Nephron progenitor cell (in vitro differentiated cells): Measurements from ENCODE around the gene TARBP1.

ENCODE experiments used
- DNase-seq: peaks from one replicate; pipeline ENCODE4 v3.0.0; 2021
- H3K27ac Mint-ChIP-seq: 2 replicates; pipeline ENCODE4 v1.8.0; 2021; ENCODE audit warnings: mild to moderate bottlenecking, moderate library complexity, mixed read lengths
- H3K27me3 Mint-ChIP-seq: 2 replicates; pipeline ENCODE4 v1.8.0; 2021; ENCODE audit warnings: mild to moderate bottlenecking, low read depth, mixed read lengths; ENCODE audit not compliant: poor library complexity
- H3K36me3 Mint-ChIP-seq: 2 replicates; pipeline ENCODE4 v1.8.0; 2021; ENCODE audit warnings: low read depth, mixed read lengths
- H3K4me1 Mint-ChIP-seq: 2 replicates; pipeline ENCODE4 v1.8.0; 2021; ENCODE audit warnings: mixed read lengths
- H3K4me3 Mint-ChIP-seq: 2 replicates; pipeline ENCODE4 v1.8.0; 2021; ENCODE audit warnings: mild to moderate bottlenecking, moderate library complexity, mixed read lengths
- H3K9me3 Mint-ChIP-seq: 2 replicates; pipeline ENCODE4 v1.8.0; 2021; ENCODE audit warnings: mild to moderate bottlenecking, moderate library complexity, mixed read lengths
- CTCF ChIP-seq: fragments of 200-600 bp; sonication (generic); IDR thresholded peaks from 2 replicates; pipeline ENCODE4 v1.5.0; 2021; ENCODE audit warnings: antibody characterized with exemption

The TARBP1 gene

GRCh38 chr1:234497589-234497988 is 18.6 kb upstream of the TARBP1 start:
- Mint-ChIP-seq H3K27ac (no peak overlapping the region), H3K4me3 (no peak overlapping the region), H3K9me3 (no peaks in the 10 kb centered on the region), H3K4me1 (peaks cover 47% of the 10 kb centered on the region), H3K36me3 (no peaks in the 10 kb centered on the region), H3K27me3 (no peaks in the 10 kb centered on the region)
- TF ChIP-seq CTCF, result no peak
- no peak for DNase-seq

GRCh38 chr1:234495231-234495990 is 16.4 kb upstream of the TARBP1 start:
- Mint-ChIP-seq H3K36me3 (no peaks in the 10 kb centered on the region), H3K27me3 (peaks cover 3% of the 10 kb centered on the region), H3K4me3 (no peak overlapping the region), H3K9me3 (no peaks in the 10 kb centered on the region), H3K4me1 (peaks cover 37% of the 10 kb centered on the region), H3K27ac (no peak overlapping the region)
- no peak for TF ChIP-seq CTCF
- DNase-seq, result no peak

GRCh38 chr1:234494049-234494448 is 15.1 kb upstream of the TARBP1 start:
- H3K4me3 Mint-ChIP-seq, result no peak overlapping the region
- no peak for DNase-seq
- peaks cover 28% of the 10 kb centered on the region for H3K4me1 Mint-ChIP-seq
- no peaks in the 10 kb centered on the region for H3K36me3 Mint-ChIP-seq
- H3K9me3 Mint-ChIP-seq, result no peaks in the 10 kb centered on the region
- no peak for TF ChIP-seq CTCF
- H3K27ac Mint-ChIP-seq, result no peak overlapping the region
- peaks cover 3% of the 10 kb centered on the region for H3K27me3 Mint-ChIP-seq

GRCh38 chr1:234490793-234491479 is 12.0 kb upstream of the TARBP1 start:
- Mint-ChIP-seq H3K36me3 (no peaks in the 10 kb centered on the region), H3K27ac (no peak overlapping the region), H3K4me1 (peaks cover 22% of the 10 kb centered on the region), H3K4me3 (no peak overlapping the region), H3K9me3 (no peaks in the 10 kb centered on the region), H3K27me3 (peaks cover 15% of the 10 kb centered on the region)
- no peak for DNase-seq
- no peak for TF ChIP-seq CTCF

GRCh38 chr1:234489698-234490077 is 10.7 kb upstream of the TARBP1 start:
- Mint-ChIP-seq H3K27ac (no peak overlapping the region), H3K4me1 (peaks cover 21% of the 10 kb centered on the region)

More at GRCh38 chr1:234489698-234490077, 10.7 kb upstream of the TARBP1 start:
- no peak overlapping the region for H3K4me3 Mint-ChIP-seq
- H3K9me3 Mint-ChIP-seq, result no peaks in the 10 kb centered on the region
- no peak for TF ChIP-seq CTCF
- no peak for DNase-seq
- peaks cover 21% of the 10 kb centered on the region for H3K27me3 Mint-ChIP-seq
- H3K36me3 Mint-ChIP-seq, result no peaks in the 10 kb centered on the region
